HG03571 (cell line): Measurements from ENCODE around the gene RAB29.
"Not testable (repeated sequence)": the region's sequence is repeated elsewhere in the genome, so short reads cannot be mapped to it uniquely, and the experiment has no call there.

Experiments
- ATAC-seq: cut with Tn5 transposase; IDR thresholded peaks from one replicate; pipeline ENCODE4 v1.9.1; 2021; ENCODE audit not compliant: unreplicated experiment

Gene RAB29

DNA sequence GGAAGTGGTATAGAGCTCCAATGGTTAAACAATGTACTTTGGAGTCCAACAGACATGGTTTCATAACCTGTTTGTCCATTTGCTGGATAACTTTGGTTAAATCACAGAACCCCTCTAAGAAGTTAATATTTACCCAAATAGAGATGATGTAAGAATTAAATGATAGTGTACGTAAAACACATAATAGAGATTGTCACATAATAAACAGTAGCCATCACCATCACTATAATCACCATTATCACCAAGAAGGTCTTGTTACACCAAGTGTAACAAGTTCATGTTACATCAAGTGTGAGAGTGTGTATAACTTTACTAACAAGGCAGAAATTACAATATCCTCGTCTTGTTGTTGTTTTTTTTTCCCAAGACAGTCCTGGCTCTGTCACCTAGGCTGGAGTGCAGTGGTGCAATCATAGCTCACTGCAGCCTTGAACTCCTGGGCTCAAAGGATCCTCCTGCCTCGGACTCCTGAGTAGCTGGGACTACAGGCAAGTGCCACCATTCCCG lies 48.6 kb downstream of the RAB29 start:
- no peak for ATAC-seq

DNA sequence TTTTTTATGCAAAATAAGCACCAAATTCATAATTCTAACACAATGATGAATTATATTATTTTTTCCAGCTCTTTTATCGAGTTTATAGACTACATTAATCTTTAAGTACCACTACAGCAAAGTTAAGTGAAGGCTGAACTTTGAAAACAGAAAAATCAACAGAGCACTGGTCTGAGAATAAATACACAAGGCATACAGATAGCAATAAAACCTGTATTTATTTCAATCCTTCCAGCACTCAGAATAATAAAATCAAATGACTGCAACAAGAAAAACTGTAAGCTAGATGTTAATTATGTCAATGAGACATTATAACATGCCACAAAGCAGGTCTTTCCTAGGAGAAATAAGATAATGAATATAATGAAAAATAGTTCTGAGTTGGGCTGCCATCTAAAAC lies 49.8 kb downstream of the RAB29 start:
- no peak for ATAC-seq

DNA sequence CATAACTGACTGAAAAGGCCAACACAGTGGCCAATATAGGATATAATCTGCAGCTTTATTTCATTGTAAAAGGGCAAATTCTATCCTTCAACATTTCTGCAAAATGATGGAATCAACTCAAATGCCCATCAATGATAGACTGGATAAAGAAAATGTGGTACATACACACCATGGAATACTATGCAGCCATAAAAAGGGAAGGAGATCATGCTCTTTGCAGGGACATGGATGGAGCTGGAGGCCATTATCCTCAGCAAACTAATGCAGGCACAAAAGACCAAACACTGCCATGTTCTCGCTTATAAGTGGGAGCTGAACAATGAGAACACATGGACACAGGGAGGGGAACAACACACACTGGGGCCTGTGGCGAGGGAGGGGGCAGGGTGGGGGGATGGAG lies 54.5 kb downstream of the RAB29 start:
- ATAC-seq, result not testable (repeated sequence)

DNA sequence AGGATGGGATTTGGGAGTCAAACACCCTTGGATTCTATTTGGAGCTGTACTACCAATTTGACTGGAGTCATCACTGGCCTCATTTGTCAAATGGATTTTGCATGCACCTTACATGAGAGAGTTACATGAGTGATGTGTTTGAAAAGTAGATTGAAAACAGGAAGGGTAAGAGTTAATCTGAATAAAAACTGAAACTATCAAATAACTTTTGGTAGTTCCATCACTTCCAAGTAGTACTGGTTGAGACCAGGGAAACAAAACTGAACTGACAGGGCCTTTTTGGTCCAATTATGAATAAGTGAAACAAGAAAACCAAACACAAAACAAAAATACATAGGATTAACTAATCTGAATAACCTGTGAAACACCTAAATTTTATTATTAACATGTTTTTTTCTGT lies 55.5 kb downstream of the RAB29 start:
- ATAC-seq, result no peak

DNA sequence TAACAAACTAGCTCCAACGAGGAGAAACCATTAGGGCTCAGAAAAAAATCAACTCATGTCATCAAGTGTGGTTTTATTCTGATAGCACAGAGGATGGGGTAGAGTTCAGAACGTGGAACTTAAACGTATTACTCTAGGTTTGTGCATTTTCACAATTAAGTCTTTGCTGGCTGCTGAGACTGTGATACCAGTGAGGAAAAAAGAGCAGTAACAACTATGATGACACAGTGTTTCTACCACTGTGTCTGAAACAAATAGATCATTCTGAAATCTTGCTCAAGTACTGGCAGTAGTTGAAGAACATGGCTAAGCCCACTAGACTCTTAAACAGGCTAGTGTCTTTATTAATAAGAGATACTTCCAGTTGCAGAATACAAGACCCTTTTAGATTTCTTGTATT lies 56.3 kb downstream of the RAB29 start:
- ATAC-seq, result no peak
